ENCODE data around the gene PCDHA13.
"Not testable (repeated sequence)": the region's sequence is repeated elsewhere in the genome, so short reads cannot be mapped to it uniquely, and the experiment has no call there.

PCDHA13 gene

DNA sequence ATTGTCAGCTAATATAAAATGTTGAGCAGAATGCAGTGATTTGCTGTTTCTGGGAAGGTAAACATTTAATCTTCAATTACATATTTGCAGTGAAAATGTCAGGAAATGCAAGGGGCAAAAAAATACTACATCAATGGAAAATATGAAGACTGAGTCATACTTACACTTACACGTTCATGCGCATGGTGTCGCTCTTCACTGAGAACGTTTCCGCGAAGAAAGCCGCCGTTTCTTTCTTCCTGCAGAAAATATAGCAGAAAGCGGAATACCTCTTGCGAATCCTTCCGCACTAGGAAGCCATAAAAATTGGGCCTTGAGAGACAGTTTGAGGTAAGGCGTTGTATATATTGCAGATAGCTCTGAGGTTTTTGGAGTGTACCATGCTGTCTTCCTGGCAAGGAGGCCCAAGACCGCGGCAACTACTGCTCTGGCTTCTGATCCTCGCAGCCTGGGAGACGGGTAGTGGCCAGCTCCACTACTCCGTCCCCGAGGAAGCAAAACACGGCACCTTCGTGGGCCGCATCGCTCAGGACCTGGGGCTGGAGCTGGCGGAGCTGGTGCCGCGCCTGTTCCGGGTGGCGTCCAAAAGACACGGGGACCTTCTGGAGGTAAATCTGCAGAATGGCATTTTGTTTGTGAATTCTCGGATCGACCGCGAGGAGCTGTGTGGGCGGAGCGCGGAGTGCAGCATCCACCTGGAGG, at the start of gene PCDHA13:
Gene PCDHA13, plus strand, starts transcription at position 236 of the 702 bp plus-strand sequence. Its CDS starts 145 bp downstream, at position 381.
- no peak for DNase-seq

- no peak for DNase-seq
Observed at GRCh38 chr5:140833993-140834392, 47.9 kb upstream of the PCDHA13 start, which contains the start of gene PCDHA7. PCDHA7 (plus strand) TSS chr5:140834269; CDS start chr5:140834384, 115 bp downstream.

GRCh38 chr5:140834439-140835008, 47.4 kb upstream of the PCDHA13 start:
- DNase-seq = not testable (repeated sequence)

DNA sequence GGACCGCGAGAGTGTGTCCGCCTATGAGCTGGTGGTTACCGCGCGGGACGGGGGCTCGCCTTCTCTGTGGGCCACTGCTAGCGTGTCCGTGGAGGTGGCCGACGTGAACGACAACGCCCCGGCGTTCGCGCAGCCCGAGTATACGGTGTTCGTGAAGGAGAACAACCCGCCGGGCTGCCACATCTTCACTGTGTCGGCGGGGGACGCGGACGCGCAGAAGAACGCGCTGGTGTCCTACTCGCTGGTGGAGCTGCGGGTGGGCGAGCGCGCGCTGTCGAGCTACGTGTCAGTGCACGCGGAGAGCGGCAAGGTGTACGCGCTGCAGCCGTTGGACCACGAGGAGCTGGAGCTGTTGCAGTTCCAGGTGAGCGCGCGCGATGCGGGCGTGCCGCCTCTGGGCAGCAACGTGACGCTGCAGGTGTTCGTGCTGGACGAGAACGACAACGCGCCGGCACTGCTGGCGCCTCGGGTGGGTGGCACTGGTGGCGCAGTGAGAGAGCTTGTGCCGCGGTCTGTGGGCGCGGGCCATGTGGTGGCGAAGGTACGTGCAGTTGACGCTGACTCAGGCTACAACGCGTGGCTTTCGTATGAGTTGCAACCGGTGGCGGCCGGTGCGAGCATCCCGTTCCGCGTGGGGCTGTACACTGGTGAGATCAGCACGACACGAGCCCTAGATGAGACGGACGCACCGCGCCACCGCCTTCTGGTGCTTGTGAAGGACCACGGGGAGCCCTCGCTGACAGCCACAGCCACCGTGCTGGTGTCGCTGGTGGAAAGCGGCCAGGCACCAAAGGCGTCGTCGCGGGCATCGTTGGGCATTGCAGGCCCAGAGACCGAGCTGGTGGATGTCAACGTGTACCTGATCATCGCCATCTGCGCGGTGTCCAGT, 46.1 kb upstream of the PCDHA13 start:
- no peak for DNase-seq

DNA sequence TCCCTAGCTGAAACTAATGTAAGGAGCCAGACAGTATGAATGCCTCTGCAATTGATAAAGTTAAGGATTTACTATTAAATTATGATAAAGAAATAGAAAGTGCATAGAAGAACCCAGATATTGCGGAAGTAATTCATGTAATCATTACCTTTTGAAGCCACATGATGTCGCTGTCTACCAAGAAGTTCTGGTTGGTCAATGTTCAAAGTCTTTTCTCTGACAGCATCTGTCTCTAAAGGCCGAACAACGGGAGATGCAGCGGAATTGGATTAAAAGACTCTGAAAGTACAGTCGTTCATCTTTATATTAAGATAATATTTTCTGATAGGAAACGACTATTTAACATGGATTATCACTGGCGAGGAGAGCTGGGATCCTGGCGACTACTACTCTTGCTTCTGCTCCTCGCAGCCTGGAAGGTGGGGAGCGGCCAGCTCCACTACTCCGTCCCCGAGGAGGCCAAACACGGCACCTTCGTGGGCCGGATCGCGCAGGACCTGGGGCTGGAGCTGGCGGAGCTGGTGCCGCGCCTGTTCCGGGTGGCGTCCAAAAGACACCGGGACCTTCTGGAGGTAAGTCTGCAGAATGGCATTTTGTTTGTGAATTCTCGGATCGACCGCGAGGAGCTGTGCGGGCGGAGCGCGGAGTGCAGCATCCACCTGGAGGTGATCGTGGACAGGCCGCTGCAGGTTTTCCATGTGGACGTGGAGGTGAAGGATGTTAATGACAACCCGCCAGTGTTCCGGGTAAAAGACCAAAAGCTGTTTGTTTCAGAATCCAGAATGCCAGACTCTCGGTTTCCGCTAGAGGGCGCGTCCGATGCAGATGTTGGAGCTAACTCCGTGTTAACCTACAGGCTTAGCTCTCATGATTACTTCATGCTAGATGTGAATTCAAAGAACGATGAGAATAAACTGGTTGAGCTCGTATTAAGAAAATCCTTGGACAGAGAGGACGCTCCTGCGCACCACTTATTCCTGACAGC, 40.7 kb upstream of the PCDHA13 start, which contains the start of gene PCDHA8:
Gene PCDHA8, plus strand, starts transcription at position 210 of the 985 bp plus-strand sequence. Its CDS starts 135 bp downstream, at position 345.
- no peak for DNase-seq

DNA sequence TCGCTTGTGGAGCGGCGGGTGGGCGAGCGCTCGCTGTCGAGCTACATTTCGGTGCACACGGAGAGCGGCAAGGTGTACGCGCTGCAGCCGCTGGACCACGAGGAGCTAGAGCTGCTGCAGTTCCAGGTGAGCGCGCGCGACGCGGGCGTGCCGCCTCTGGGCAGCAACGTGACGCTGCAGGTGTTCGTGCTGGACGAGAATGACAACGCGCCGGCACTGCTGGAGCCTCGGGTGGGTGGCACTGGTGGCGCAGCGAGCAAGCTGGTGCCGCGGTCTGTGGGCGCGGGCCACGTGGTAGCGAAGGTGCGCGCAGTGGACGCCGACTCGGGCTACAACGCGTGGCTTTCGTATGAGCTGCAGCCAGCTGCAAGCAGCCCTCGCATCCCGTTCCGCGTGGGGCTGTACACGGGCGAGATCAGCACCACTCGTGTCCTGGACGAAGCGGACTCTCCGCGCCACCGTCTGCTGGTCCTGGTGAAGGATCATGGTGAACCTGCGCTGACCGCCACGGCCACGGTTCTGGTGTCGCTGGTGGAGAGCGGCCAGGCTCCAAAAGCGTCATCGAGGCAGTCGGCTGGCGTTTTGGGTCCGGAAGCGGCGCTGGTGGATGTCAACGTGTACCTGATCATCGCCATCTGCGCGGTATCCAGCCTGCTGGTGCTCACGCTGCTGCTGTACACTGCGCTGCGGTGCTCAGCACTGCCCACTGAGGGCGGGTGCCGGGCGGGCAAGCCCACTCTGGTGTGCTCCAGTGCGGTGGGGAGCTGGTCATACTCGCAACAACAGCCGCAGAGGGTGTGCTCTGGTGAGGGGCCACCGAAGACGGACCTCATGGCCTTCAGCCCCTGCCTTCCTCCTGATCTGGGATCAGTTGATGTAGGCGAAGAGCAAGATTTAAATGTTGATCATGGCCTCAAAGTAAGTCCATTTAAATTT, 38.9 kb upstream of the PCDHA13 start:
- no peak for DNase-seq

- DNase-seq = not testable (repeated sequence)
Observed at GRCh38 chr5:140848139-140849102, 33.5 kb upstream of the PCDHA13 start, which contains the start of gene PCDHA9. PCDHA9 (plus strand) TSS chr5:140848382; CDS start chr5:140848496, 114 bp downstream.

DNA sequence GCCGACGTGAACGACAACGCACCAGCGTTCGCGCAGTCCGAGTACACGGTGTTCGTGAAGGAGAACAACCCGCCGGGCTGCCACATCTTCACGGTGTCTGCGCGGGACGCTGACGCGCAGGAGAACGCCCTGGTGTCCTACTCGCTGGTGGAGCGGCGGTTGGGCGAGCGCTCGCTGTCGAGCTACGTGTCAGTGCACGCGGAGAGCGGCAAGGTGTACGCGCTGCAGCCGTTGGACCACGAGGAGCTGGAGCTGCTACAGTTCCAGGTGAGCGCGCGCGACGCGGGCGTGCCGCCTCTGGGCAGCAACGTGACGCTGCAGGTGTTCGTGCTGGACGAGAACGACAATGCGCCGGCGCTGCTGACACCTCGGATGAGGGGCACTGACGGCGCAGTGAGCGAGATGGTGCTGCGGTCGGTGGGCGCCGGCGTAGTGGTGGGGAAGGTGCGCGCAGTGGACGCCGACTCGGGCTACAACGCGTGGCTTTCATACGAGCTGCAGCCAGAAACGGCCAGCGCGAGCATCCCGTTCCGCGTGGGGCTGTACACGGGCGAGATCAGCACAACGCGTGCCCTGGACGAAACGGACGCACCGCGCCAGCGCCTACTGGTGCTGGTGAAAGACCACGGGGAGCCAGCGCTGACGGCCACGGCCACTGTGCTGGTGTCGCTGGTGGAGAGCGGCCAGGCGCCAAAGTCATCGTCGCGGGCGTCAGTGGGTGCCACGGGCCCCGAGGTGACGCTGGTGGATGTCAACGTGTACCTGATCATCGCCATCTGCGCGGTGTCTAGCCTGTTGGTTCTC, 31.9 kb upstream of the PCDHA13 start:
- DNase-seq = not testable (repeated sequence)

DNA sequence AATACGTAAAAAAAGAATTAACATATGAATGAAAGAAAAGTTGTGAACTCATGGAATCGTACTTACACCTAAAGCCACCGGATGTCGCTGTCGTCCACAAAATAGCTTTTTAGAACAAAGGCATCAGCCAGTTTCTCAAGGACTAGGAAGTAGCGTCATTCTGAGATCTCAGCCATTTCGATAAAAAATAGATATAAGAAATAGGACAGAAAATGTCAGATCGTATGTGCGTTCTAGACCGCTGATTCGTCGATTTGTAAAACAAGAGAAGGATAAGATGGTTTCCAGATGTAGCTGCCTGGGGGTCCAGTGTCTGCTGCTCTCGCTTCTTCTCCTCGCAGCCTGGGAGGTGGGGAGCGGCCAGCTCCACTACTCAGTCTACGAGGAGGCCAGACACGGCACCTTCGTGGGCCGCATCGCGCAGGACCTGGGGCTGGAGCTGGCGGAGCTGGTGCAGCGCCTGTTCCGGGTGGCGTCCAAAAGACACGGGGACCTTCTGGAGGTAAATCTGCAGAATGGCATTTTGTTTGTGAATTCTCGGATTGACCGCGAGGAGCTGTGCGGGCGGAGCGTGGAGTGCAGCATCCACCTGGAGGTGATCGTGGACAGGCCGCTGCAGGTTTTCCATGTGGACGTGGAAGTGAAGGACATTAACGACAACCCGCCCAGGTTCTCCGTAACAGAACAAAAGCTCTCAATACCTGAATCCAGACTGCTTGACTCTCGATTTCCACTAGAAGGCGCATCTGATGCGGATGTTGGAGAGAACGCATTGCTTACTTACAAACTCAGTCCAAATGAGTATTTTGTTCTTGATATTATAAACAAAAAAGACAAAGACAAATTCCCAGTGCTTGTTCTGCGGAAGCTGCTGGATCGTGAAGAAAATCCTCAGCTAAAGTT, 25.9 kb upstream of the PCDHA13 start, which contains the start of gene PCDHA10:
Gene PCDHA10, plus strand, starts transcription at position 126 of the 903 bp plus-strand sequence. Its CDS starts 152 bp downstream, at position 278.
- DNase-seq = no peak

DNA sequence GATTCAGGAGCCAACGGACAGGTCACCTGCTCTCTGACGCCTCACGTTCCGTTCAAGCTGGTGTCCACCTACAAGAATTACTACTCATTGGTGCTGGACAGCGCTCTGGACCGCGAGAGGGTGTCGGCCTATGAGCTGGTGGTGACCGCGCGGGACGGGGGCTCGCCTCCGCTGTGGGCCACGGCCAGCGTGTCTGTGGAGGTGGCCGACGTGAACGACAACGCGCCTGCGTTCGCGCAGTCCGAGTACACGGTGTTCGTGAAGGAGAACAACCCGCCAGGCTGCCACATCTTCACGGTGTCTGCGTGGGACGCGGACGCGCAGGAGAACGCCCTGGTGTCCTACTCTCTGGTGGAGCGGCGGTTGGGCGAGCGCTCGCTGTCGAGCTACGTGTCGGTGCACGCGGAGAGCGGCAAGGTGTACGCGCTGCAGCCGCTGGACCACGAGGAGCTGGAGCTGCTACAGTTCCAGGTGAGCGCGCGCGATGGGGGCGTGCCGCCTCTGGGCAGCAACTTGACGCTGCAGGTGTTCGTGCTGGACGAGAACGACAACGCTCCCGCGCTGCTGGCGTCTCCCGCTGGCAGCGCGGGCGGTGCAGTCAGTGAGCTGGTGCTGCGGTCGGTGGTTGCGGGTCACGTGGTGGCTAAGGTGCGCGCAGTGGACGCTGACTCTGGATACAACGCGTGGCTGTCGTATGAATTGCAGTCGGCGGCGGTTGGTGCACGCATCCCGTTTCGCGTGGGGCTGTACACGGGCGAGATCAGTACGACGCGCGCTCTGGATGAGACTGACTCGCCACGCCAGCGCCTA, 24.5 kb upstream of the PCDHA13 start:
- no peak for DNase-seq

DNA sequence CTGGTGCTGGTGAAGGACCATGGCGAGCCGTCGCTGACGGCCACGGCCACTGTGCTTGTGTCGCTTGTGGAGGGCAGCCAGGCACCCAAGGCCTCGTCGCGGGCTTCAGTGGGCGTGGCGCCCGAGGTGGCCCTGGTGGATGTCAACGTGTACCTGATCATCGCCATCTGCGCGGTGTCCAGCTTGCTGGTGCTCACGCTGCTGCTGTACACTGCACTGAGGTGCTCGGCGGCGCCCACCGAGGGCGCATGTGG, 24.0 kb upstream of the PCDHA13 start:
- DNase-seq = no peak

DNA sequence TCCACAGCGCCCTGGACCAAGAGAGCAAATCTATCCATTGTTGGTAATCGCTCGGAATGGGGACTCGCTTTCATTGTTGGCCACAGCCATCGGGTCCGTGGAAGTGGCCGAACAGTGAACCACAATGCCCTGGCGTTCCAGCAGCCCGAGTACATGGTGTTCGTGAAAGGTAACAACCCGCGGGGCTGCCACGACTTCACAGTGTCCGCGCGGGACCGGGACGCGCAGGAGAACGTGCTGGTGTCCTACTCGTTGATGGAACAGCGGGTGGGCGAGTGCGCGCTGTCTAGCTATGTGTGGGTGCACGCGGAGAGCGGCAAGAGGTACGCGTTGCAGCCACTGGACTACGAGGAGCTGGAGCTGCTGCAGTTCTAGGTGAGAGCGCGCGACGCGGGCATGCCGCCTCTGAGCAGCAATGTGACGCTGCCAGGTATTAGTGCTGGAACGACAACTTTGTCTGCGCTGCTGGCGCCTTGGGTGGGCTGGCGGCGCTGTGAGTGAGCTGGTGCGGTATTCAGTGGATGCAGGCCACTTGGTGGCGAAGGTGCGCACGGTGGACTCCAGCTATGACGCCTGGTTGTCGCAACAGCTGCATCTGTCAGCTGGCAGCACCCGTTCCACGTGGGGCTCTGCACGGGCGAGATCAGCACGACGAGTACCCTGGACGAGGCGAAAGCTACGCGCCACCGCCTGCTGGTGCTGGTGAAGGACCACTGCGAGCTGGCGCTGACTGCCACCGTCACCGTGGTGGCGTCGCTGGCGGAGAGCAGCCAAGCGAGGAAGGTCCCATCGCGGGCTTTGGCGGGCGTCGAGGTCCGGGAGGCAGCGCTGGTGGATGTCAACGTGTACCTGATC, 19.3 kb upstream of the PCDHA13 start:
- DNase-seq = no peak

- DNase-seq = no peak
Observed at GRCh38 chr5:140868721-140869554, 13.0 kb upstream of the PCDHA13 start, which contains the start of gene PCDHA11. PCDHA11 (plus strand) TSS chr5:140868957; CDS start chr5:140869104, 147 bp downstream.

DNA sequence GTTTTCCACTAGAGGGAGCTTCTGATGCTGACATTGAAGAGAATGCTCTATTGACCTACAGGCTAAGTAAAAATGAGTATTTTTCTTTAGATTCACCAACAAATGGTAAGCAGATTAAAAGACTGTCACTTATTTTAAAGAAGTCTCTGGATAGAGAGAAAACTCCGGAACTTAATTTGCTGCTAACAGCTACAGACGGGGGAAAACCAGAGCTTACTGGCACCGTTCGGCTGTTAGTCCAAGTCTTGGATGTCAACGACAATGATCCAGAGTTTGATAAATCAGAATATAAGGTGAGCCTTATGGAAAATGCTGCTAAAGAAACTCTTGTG, 12.4 kb upstream of the PCDHA13 start:
- DNase-seq = no peak
